GM23338 (cell line): Measurements from ENCODE around the gene MAPK11. TPM values are rescaled to one million over a fixed set of nuclear protein-coding genes. Genes with fewer than 3 reads are reported as not detected.

Experiments
- ATAC-seq: fragments of 200-7000 bp; cut with Tn5 transposase; 3 replicates; pipeline ENCODE4 v1.9.1; 2020
- DNase-seq: peaks from one replicate; pipeline ENCODE4 v3.0.0-alpha.2; 2015; ENCODE audit warnings: low spot score
- H2AFZ ChIP-seq: fragments of 200-600 bp; sonication (generic); 2 replicates; pipeline ENCODE4 v1.8.0; 2016; ENCODE audit warnings: antibody characterized with exemption, mild to moderate bottlenecking, moderate library complexity
- H3F3A ChIP-seq: fragments of 200-600 bp; sonication (generic); replicated peaks from 2 replicates; pipeline ENCODE4 v1.8.0; 2017; ENCODE audit warnings: antibody characterized with exemption, mixed run types, low read depth
- H3K27ac ChIP-seq: fragments of 200-600 bp; sonication (generic); 2 replicates; pipeline ENCODE4 v1.6.1; 2016; ENCODE audit warnings: low read depth
- H3K27me3 ChIP-seq: fragments of 200-600 bp; sonication (generic); 2 replicates; pipeline ENCODE4 v1.8.0; 2016; ENCODE audit warnings: mild to moderate bottlenecking, mixed run types, moderate library complexity; ENCODE audit not compliant: insufficient read depth
- H3K36me3 ChIP-seq: fragments of 200-600 bp; sonication (generic); 2 replicates; pipeline ENCODE4 v1.8.0; 2016; ENCODE audit warnings: mild to moderate bottlenecking; ENCODE audit not compliant: insufficient read depth
- H3K4me1 ChIP-seq: fragments of 200-600 bp; sonication (generic); 2 replicates; pipeline ENCODE4 v1.8.0; 2016; ENCODE audit warnings: mild to moderate bottlenecking, moderate library complexity; ENCODE audit not compliant: insufficient read depth
- H3K4me2 ChIP-seq: fragments of 200-600 bp; sonication (generic); 2 replicates; pipeline ENCODE4 v1.7.1; 2017; ENCODE audit warnings: mixed run types
- H3K4me3 ChIP-seq: fragments of 200-600 bp; sonication (generic); 2 replicates; pipeline ENCODE4 v1.6.1; 2016; ENCODE audit warnings: mixed run types
- H3K79me2 ChIP-seq: fragments of 200-600 bp; sonication (generic); replicated peaks from 2 replicates; pipeline ENCODE4 v1.8.0; 2017; ENCODE audit warnings: mild to moderate bottlenecking; ENCODE audit not compliant: insufficient read depth
- H3K9me2 ChIP-seq: fragments of 200-600 bp; sonication (generic); 2 replicates; pipeline ENCODE4 v1.8.0; 2017; ENCODE audit not compliant: insufficient read depth
- H4K20me1 ChIP-seq: fragments of 200-600 bp; sonication (generic); replicated peaks from 2 replicates; pipeline ENCODE4 v1.8.0; 2017; ENCODE audit warnings: mild to moderate bottlenecking; ENCODE audit not compliant: insufficient read depth
- H3K27ac Mint-ChIP-seq: 2 replicates; pipeline ENCODE4 v1.8.0; 2020; ENCODE audit warnings: inconsistent platforms, mild to moderate bottlenecking, moderate library complexity, mixed read lengths
- H3K27me3 Mint-ChIP-seq: 3 replicates; pipeline ENCODE4 v1.8.0; 2022; ENCODE audit warnings: low read depth, mild to moderate bottlenecking, moderate library complexity, mixed read lengths, inconsistent platforms; ENCODE audit not compliant: insufficient read depth, poor library complexity
- H3K36me3 Mint-ChIP-seq: 3 replicates; pipeline ENCODE4 v1.8.0; 2021; ENCODE audit warnings: low read depth, mild to moderate bottlenecking, inconsistent platforms, moderate library complexity, mixed read lengths
- H3K4me1 Mint-ChIP-seq: 3 replicates; pipeline ENCODE4 v1.8.0; 2020; ENCODE audit warnings: mild to moderate bottlenecking, inconsistent platforms, mixed read lengths
- H3K4me3 Mint-ChIP-seq: 3 replicates; pipeline ENCODE4 v1.8.0; 2021; ENCODE audit warnings: moderate library complexity, mild to moderate bottlenecking, inconsistent platforms, mixed read lengths
- H3K9me3 Mint-ChIP-seq: 3 replicates; pipeline ENCODE4 v1.8.0; 2020; ENCODE audit warnings: moderate library complexity, mild to moderate bottlenecking, inconsistent platforms, mixed read lengths
- EZH2 ChIP-seq: fragments of 200-600 bp; sonication (generic); IDR thresholded peaks from one replicate; pipeline ENCODE4 v1.8.0; 2017; ENCODE audit warnings: antibody characterized with exemption, mild to moderate bottlenecking, low read depth; ENCODE audit not compliant: unreplicated experiment
- EZH2phosphoT487 ChIP-seq: fragments of 200-600 bp; sonication (generic); IDR thresholded peaks from one replicate; pipeline ENCODE4 v1.8.1; 2018; ENCODE audit warnings: antibody characterized with exemption; ENCODE audit not compliant: unreplicated experiment
- JUNB ChIP-seq: IDR thresholded peaks from one replicate; pipeline ENCODE4 v1.6.1; 2016; ENCODE audit warnings: antibody characterized with exemption; ENCODE audit not compliant: unreplicated experiment
- NANOG ChIP-seq: IDR thresholded peaks from 2 replicates; pipeline ENCODE4 v1.6.1; 2016; ENCODE audit warnings: antibody characterized with exemption, borderline replicate concordance
- POLR2AphosphoS5 ChIP-seq: IDR thresholded peaks from 2 replicates; pipeline ENCODE4 v1.6.1; 2016; ENCODE audit warnings: antibody characterized with exemption, low read depth
- STAT1 ChIP-seq: IDR thresholded peaks from one replicate; pipeline ENCODE4 v1.6.1; 2016; ENCODE audit warnings: antibody characterized with exemption; ENCODE audit not compliant: unreplicated experiment
- ZNF114 ChIP-seq: fragments of 250-450 bp; sonication (Bioruptor Pico); IDR thresholded peaks from 2 replicates; pipeline ENCODE4 v1.5.0; 2020; ENCODE audit warnings: mild to moderate bottlenecking, moderate library complexity
- ZNF331 ChIP-seq: fragments of 250-450 bp; sonication (Bioruptor Pico); IDR thresholded peaks from 2 replicates; pipeline ENCODE4 v1.5.0; 2020; ENCODE audit warnings: low read depth, mild to moderate bottlenecking, moderate library complexity
- polyA plus RNA-seq: library from polyadenylated mRNA; unstranded; fragments of >200 nt; fragmentation: Nextera tagmentation; extraction: Ambion mirVana; gene quantifications from 2 replicates; pipeline ENCODE4 v1.2.1, GENCODE V29; 2016
- total RNA-seq: library from RNA; depleted of rRNA; stranded (reverse); fragments of >200 nt; shearing (Covaris generic); gene quantifications from 2 replicates; pipeline ENCODE4 v1.2.3, GENCODE V29; 2014
- TF ChIP-seq, protein P1 (sequence below), 2 experiments: fragments of 200-600 bp in 1 of 2; sonication (generic) in 1 of 2; conservative IDR thresholded peaks; 2 replicates each; pipeline versions ENCODE4 v1.5.1 to v1.6.1; 2016 to 2017; ENCODE audit warnings: antibody characterized with exemption in 2 of 2, low read depth in 2 of 2, mild to moderate bottlenecking in 2 of 2, moderate library complexity in 1 of 2
- TF ChIP-seq, protein P2 (sequence below): IDR thresholded peaks from one replicate; pipeline ENCODE4 v1.6.1; 2018; ENCODE audit warnings: antibody characterized with exemption; ENCODE audit not compliant: unreplicated experiment
- TF ChIP-seq, protein P3 (sequence below): IDR thresholded peaks from 2 replicates; pipeline ENCODE4 v1.6.1; 2016; ENCODE audit warnings: antibody characterized with exemption

MAPK11 gene
- total and polyA plus RNA-seq, 2 experiments from 2014 or later, result 0.34 to 1.9 TPM

DNA sequence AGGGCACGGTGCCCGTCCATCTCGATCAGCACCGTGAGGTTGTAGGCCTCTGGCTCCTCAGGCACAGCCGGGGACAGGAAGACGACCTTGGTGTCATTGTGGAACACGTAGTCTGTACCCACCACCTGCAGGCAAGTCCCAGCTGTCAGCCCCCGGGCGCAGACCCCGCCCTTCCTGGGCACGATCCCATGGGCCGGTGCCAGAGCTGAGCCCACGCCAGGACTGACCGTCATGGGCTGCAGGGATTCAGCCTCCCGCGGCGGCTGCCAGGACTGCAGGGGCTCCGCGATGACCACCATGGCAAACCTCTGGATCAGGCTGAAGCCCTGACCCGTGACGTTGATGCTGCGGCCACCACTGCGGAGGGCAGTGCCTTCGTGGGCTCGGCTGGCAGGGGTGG lies 11.8 kb upstream of the MAPK11 start (continued):
- TF ChIP-seq, protein P1, sequence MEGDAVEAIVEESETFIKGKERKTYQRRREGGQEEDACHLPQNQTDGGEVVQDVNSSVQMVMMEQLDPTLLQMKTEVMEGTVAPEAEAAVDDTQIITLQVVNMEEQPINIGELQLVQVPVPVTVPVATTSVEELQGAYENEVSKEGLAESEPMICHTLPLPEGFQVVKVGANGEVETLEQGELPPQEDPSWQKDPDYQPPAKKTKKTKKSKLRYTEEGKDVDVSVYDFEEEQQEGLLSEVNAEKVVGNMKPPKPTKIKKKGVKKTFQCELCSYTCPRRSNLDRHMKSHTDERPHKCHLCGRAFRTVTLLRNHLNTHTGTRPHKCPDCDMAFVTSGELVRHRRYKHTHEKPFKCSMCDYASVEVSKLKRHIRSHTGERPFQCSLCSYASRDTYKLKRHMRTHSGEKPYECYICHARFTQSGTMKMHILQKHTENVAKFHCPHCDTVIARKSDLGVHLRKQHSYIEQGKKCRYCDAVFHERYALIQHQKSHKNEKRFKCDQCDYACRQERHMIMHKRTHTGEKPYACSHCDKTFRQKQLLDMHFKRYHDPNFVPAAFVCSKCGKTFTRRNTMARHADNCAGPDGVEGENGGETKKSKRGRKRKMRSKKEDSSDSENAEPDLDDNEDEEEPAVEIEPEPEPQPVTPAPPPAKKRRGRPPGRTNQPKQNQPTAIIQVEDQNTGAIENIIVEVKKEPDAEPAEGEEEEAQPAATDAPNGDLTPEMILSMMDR (conservative IDR thresholded peaks at IDR 0.05; ENCODE audit: low read depth in 2 of 2), result no peak
- TF ChIP-seq EZH2phosphoT487 (no peak), STAT1 (no peak), NANOG (no peak), EZH2 (no peak), ZNF114 (CRISPR knock-in tag) (no peak)
- TF ChIP-seq, protein P2, sequence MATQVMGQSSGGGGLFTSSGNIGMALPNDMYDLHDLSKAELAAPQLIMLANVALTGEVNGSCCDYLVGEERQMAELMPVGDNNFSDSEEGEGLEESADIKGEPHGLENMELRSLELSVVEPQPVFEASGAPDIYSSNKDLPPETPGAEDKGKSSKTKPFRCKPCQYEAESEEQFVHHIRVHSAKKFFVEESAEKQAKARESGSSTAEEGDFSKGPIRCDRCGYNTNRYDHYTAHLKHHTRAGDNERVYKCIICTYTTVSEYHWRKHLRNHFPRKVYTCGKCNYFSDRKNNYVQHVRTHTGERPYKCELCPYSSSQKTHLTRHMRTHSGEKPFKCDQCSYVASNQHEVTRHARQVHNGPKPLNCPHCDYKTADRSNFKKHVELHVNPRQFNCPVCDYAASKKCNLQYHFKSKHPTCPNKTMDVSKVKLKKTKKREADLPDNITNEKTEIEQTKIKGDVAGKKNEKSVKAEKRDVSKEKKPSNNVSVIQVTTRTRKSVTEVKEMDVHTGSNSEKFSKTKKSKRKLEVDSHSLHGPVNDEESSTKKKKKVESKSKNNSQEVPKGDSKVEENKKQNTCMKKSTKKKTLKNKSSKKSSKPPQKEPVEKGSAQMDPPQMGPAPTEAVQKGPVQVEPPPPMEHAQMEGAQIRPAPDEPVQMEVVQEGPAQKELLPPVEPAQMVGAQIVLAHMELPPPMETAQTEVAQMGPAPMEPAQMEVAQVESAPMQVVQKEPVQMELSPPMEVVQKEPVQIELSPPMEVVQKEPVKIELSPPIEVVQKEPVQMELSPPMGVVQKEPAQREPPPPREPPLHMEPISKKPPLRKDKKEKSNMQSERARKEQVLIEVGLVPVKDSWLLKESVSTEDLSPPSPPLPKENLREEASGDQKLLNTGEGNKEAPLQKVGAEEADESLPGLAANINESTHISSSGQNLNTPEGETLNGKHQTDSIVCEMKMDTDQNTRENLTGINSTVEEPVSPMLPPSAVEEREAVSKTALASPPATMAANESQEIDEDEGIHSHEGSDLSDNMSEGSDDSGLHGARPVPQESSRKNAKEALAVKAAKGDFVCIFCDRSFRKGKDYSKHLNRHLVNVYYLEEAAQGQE, result no peak
- TF ChIP-seq, protein P3, sequence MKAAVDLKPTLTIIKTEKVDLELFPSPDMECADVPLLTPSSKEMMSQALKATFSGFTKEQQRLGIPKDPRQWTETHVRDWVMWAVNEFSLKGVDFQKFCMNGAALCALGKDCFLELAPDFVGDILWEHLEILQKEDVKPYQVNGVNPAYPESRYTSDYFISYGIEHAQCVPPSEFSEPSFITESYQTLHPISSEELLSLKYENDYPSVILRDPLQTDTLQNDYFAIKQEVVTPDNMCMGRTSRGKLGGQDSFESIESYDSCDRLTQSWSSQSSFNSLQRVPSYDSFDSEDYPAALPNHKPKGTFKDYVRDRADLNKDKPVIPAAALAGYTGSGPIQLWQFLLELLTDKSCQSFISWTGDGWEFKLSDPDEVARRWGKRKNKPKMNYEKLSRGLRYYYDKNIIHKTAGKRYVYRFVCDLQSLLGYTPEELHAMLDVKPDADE, result no peak

DNA sequence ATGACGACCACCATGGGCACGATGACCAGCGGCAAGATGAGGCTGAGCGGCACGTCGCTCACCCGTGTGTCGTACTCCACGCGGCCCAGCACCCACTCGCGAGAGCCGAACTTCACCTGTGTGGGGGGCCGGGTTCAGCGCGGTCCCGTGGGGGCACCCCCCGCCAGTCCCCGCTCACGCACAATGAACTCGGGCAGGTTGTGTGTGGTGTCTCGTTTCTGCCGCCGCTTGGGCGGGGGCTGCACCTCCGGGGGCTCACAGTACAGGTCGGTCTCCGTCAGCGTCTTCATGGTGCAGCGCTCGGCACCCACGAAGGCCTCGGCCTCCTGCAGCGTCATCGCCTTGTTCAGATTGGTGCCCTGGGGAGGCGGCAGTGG lies 11.2 kb upstream of the MAPK11 start:
- no peak overlapping the region for H3K27ac Mint-ChIP-seq
- DNase-seq, result no peak
- H4K20me1 ChIP-seq, result no peaks in the 10 kb centered on the region
- TF ChIP-seq STAT1 (no peak), ZNF114 (CRISPR knock-in tag) (no peak), JUNB (no peak), ZNF331 (CRISPR knock-in tag) (no peak), POLR2AphosphoS5 (no peak), NANOG (no peak), EZH2 (no peak), EZH2phosphoT487 (no peak)
- TF ChIP-seq, protein P3, result no peak
- TF ChIP-seq, protein P1 (conservative IDR thresholded peaks at IDR 0.05; ENCODE audit: low read depth in 2 of 2), result no peak
- TF ChIP-seq, protein P2, result no peak

More for the DNA sequence above, 11.2 kb upstream of the MAPK11 start:
- Histone ChIP-seq H3K79me2 (no peaks in the 10 kb centered on the region), H3K4me3 (no peak overlapping the region), H3K36me3 (0 out of 2 replicates have a peak, but pooled peaks cover 7% of the 10 kb centered on the region), H3K4me1 (no peaks in the 10 kb centered on the region), H2AFZ (no peak overlapping the region), H3K27ac (no peak overlapping the region), H3K4me2 (no peak overlapping the region), H3K9me2 (no peaks in the 10 kb centered on the region), H3K27me3 (no peaks in the 10 kb centered on the region), H3F3A (no peaks in the 10 kb centered on the region)
- H3K4me3 Mint-ChIP-seq, result no peak overlapping the region
- H3K4me1 Mint-ChIP-seq, result no peaks in the 10 kb centered on the region
- peaks cover 56% of the 10 kb centered on the region for H3K36me3 Mint-ChIP-seq
- H3K27me3 Mint-ChIP-seq, result peaks cover 12% of the 10 kb centered on the region
- peaks cover 8% of the 10 kb centered on the region; the same call in 2 of the 3 replicates for H3K9me3 Mint-ChIP-seq
- no peak for ATAC-seq
